LNCaP clone FGC (cell line): ENCODE data around the gene CD2.

Experiments
- DNase-seq: peaks from one replicate; pipeline ENCODE4 v3.0.0-alpha.2; 2011; ENCODE audit warnings: low read depth
- H3K4me3 ChIP-seq: 2 replicates; pipeline ENCODE4 v1.5.1; 2011; ENCODE audit warnings: mild to moderate bottlenecking, low read depth, low read length, control low read depth
- TF ChIP-seq, protein P1 (sequence below): IDR thresholded peaks from 2 replicates; pipeline ENCODE4 v1.5.1; 2012; ENCODE audit warnings: mild to moderate bottlenecking; ENCODE audit not compliant: control insufficient read depth, insufficient read depth; ENCODE audit errors: extremely low read depth

Gene CD2

DNA sequence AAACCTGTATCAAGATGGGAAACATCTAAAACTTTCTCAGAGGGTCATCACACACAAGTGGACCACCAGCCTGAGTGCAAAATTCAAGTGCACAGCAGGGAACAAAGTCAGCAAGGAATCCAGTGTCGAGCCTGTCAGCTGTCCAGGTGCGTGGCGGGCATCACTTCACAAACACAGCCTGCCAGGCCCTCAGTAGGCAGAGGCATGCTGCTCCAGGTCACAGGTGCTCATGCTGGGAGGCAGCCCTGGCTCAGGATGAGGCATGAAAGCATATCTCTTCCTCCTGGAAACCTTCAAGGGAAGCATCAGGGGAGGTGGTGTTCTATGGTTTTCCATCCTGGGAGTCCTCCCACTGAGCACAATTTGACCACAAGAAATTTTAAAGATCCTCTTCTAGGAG lies 6.3 kb downstream of the CD2 start:
- DNase-seq: no peak
- TF ChIP-seq, protein P1, sequence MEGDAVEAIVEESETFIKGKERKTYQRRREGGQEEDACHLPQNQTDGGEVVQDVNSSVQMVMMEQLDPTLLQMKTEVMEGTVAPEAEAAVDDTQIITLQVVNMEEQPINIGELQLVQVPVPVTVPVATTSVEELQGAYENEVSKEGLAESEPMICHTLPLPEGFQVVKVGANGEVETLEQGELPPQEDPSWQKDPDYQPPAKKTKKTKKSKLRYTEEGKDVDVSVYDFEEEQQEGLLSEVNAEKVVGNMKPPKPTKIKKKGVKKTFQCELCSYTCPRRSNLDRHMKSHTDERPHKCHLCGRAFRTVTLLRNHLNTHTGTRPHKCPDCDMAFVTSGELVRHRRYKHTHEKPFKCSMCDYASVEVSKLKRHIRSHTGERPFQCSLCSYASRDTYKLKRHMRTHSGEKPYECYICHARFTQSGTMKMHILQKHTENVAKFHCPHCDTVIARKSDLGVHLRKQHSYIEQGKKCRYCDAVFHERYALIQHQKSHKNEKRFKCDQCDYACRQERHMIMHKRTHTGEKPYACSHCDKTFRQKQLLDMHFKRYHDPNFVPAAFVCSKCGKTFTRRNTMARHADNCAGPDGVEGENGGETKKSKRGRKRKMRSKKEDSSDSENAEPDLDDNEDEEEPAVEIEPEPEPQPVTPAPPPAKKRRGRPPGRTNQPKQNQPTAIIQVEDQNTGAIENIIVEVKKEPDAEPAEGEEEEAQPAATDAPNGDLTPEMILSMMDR: no peak
- H3K4me3 ChIP-seq: no peak overlapping the region

DNA sequence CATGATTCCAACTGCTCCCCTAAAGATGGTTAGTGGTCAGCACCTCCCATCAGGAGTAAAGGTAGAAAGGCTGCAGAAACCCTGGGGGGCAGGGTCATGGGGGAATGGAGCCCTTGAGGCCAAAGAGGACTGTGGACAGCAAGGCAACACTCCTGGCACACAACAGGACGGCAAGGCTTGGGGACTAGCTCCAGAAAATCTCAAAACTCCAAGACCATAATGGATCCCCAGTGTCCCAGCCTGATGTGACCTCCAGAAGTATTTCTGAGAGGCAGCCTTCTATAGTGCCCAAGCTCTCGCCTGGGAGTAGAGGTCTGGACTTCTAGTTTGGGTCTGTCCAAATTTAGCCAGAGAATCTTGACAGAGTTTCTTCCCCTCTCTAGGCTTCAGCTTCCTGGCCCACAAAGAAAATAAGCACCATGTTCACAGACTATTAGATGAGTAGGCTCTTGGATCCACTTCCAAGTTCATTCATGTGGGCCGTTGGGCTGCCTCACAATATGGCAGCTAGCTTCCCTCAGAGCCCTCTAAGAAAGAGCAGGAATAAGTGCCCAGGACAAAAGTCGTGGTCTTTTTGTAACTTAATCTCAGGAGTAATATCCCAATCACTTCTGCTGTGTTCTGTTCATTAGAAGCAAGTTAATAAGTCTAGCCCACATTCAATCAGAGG lies 6.9 kb downstream of the CD2 start:
- DNase-seq: no peak
- TF ChIP-seq, protein P1: no peak
- no peak overlapping the region for H3K4me3 ChIP-seq

DNA sequence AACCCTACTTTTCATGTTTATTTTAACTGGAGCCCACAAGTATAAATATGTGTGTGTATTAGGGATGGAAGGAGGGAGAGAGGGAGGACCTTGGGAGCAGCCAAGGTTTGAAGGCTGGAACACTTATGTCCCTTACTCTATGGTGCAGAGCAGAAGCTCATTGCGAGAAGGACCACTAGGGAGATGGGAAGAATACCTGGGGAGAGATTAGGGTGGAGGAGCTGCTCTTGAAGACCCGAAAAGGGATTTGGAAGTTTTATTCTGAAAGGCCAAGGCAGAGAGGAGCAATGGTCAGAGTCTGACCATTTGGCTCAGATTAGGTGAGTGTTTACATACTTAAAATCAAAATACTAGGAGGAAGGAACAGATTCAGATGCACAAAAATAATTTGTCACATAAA lies 8.1 kb downstream of the CD2 start:
- no peak overlapping the region for H3K4me3 ChIP-seq
- TF ChIP-seq, protein P1: no peak
- DNase-seq: no peak

DNA sequence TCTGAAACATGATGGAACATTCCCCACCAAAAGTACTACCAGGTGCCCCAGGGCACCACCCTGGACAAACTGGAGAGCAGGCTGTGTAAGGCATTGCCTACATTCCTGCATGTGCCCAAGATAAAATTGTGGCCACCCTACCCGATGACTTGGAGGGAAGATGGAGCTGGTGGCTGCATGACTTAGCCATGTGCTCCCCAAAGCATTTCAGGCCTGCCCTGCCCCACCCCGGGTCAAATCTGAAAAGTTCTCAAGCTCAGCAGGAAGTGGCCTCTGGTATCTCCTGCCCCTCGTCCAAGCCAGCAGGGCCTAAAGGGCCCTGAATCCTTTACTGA lies 8.5 kb downstream of the CD2 start:
- H3K4me3 ChIP-seq: no peak overlapping the region
- no peak for DNase-seq
- TF ChIP-seq, protein P1: no peak

DNA sequence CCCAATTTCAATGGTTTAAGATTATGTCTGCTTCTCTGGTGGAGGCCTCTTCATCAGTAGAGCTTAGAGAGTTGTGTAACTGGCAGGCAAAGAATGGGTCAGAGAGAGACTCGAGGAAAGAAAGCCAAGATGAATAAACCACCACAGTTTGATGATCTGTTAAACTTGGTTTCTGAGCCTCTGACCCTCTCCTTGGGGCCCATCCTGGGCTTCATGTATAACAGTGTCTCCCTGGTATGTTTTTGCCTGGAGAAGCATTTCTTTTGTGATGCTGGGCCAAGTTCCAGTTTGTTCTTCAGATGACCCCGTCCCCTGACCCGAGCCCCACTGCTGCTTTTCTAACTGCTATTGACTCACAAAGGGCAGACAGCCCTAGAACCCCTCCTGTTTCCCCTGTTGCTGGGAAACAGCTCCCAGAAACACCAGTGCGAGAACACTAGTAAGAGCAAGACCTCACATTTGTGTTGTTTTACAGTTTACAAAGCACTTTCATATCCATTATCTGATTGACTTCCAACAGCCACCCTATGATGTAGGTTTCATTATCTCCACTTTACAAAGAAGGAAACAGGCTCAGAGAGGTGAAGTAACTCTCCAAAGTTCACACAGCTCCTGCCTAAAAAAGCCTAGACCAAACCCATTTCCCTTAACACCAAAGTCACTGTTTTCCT lies 9.0 kb downstream of the CD2 start:
- DNase-seq: no peak
- TF ChIP-seq, protein P1: no peak
- H3K4me3 ChIP-seq: no peak overlapping the region

DNA sequence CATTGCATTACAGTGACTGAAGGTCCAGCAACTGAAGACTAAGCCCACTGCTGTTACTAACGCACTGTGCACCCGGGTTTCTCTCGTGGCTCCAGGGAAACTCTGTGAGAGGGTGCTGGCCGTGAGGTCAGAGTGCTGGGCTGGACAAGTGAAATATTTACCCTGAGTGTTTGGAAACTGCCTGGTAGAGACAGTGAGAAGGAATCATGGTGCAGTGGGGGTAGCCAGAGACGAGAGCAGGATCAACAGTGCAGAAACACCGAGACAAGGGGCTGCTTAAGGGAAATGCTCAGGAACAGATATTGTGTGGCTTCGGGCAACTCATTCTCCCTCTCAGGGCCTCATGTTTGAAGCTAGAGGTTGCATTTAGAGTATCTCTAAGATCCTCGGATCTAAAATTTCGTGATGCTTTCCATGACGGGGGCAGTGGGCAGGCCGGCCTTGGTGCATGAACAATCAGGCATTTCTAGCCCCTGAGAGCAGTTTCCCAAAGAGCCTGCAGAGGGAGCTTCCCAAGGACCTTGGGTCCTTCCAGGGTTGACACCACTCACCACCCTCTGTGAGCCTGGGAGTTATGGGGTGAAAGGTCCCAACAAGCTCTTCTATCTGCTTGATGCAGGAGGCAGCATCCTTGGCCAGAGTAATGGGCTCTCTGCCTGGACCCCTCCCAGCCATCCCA lies 9.7 kb downstream of the CD2 start:
- H3K4me3 ChIP-seq: no peak overlapping the region
- TF ChIP-seq, protein P1: peak; percentile 23; the same call in 1 of the 2 replicates
- no peak for DNase-seq
